Peyer's patch (tissue), 4 donors: ENCODE results near the gene ST6GAL2.

ENCODE experiments used
- POLR2A ChIP-seq, 2 donors: fragments of 450-650 bp; IDR thresholded peaks; one replicate each; pipeline ENCODE4 v1.5.1; 2017; ENCODE audit warnings: antibody characterized with exemption in 2 of 2, mild to moderate bottlenecking in 2 of 2, moderate library complexity in 2 of 2
- TF ChIP-seq, protein P1 (sequence below), 6 experiments: fragments of 450-650 bp in 4 of 6; fragments of 200-600 bp in 2 of 6; sonication (generic) in 1 of 6; IDR thresholded peaks; one replicate each; pipeline ENCODE4 v1.5.1; 2017 to 2019; ENCODE audit warnings: antibody characterized with exemption in 6 of 6, mild to moderate bottlenecking in 3 of 6, moderate library complexity in 1 of 6

DNA sequence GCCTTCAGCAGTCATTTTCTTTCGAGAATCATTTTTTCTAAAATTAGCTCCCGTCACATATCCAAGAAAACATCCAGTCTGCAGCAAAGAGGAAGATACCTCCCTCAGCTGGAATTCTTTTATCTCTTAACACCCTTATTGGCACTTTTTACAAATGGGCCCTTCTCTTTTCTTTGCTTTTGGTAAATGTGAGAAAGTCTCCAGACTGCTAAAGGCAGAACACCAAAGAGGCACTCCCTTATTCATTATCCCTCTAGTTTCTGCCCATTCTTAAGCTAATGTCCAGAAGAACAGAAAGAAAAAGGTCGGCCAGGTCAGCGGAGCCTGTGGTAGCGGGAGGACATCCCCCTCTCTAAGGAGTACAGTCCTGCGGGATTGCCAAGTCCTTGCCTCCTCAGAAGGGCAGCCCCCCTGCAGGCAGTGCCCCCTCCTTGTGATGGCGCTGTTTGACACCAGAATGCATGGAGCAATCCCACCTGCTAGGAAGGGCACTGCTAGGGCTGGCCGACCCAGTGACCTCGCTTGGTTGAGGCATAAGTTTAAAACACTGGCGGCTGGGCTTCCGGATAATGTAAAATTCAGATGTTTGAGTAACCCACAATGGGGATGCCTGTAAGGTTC lies 34.0 kb downstream of the ST6GAL2 start:
- TF ChIP-seq, protein P1, sequence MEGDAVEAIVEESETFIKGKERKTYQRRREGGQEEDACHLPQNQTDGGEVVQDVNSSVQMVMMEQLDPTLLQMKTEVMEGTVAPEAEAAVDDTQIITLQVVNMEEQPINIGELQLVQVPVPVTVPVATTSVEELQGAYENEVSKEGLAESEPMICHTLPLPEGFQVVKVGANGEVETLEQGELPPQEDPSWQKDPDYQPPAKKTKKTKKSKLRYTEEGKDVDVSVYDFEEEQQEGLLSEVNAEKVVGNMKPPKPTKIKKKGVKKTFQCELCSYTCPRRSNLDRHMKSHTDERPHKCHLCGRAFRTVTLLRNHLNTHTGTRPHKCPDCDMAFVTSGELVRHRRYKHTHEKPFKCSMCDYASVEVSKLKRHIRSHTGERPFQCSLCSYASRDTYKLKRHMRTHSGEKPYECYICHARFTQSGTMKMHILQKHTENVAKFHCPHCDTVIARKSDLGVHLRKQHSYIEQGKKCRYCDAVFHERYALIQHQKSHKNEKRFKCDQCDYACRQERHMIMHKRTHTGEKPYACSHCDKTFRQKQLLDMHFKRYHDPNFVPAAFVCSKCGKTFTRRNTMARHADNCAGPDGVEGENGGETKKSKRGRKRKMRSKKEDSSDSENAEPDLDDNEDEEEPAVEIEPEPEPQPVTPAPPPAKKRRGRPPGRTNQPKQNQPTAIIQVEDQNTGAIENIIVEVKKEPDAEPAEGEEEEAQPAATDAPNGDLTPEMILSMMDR (IDR thresholded peaks at IDR 0.05), result no peak
- no peak for TF ChIP-seq POLR2A (IDR thresholded peaks at IDR 0.05)
